Neuronal stem cell (in vitro differentiated cells): ENCODE measurements around the gene SCO2.

Source experiments
- DNase-seq: peaks from one replicate; pipeline ENCODE4 v3.0.0-alpha.2; 2013; ENCODE audit warnings: low spot score
- H2AFZ ChIP-seq: one replicate; pipeline ENCODE4 v1.6.1; 2013; ENCODE audit warnings: mild to moderate bottlenecking, low read length, inconsistent platforms
- H2AK5ac ChIP-seq: 2 replicates; pipeline ENCODE4 v1.6.1; 2013; ENCODE audit warnings: low read depth, mild to moderate bottlenecking, inconsistent platforms, low read length, moderate library complexity, mixed read lengths
- H2BK120ac ChIP-seq: 2 replicates; pipeline ENCODE4 v1.6.1; 2013; ENCODE audit warnings: low read depth, mild to moderate bottlenecking, inconsistent platforms, low read length, moderate library complexity, mixed read lengths
- H2BK12ac ChIP-seq: one replicate; pipeline ENCODE4 v1.6.1; 2013; ENCODE audit warnings: low read length, inconsistent platforms
- H2BK15ac ChIP-seq: 2 replicates; pipeline ENCODE4 v1.6.1; 2013; ENCODE audit warnings: mild to moderate bottlenecking, low read length, inconsistent platforms, mixed read lengths
- H2BK5ac ChIP-seq: one replicate; pipeline ENCODE4 v1.6.1; 2013; ENCODE audit warnings: inconsistent platforms, mild to moderate bottlenecking, low read length, moderate library complexity
- H3K14ac ChIP-seq: one replicate; pipeline ENCODE4 v1.6.1; 2013; ENCODE audit warnings: low read length, inconsistent platforms
- H3K18ac ChIP-seq: 2 replicates; pipeline ENCODE4 v1.6.1; 2013; ENCODE audit warnings: low read length, inconsistent platforms
- H3K23ac ChIP-seq: 2 replicates; pipeline ENCODE4 v1.6.1; 2013; ENCODE audit warnings: low read depth, mild to moderate bottlenecking, mixed read lengths, low read length, inconsistent platforms; ENCODE audit not compliant: poor library complexity
- H3K27ac ChIP-seq: replicated peaks from 3 replicates; pipeline ENCODE4 v1.5.1; 2013; ENCODE audit warnings: low read length, inconsistent platforms
- H3K27me3 ChIP-seq, 3 experiments: 2 replicates each; pipeline ENCODE4 v1.6.1; 2013; ENCODE audit warnings: low read length in 3 of 3, mild to moderate bottlenecking in 2 of 3, inconsistent platforms in 1 of 3, low read depth in 1 of 3, mixed read lengths in 1 of 3, moderate library complexity in 1 of 3; ENCODE audit not compliant: control insufficient read depth in 3 of 3, insufficient read depth in 3 of 3
- H3K36me3 ChIP-seq, 2 donors: replicated peaks in 1 of 2; 2 replicates each; pipeline ENCODE4 v1.6.1; 2013; ENCODE audit warnings: low read length in 2 of 2; ENCODE audit not compliant: control insufficient read depth in 2 of 2, insufficient read depth in 2 of 2
- H3K4ac ChIP-seq: 2 replicates; pipeline ENCODE4 v1.6.1; 2013; ENCODE audit warnings: inconsistent platforms, mild to moderate bottlenecking, low read length, moderate library complexity
- H3K4me1 ChIP-seq, 2 donors: 1 replicate in 1 of 2; 2 replicates in 1 of 2; pipeline ENCODE4 v1.6.1; 2013; ENCODE audit warnings: low read length in 2 of 2, low read depth in 1 of 2; ENCODE audit not compliant: control insufficient read depth in 2 of 2, insufficient read depth in 1 of 2
- H3K4me2 ChIP-seq: one replicate; pipeline ENCODE4 v1.6.1; 2013; ENCODE audit warnings: mild to moderate bottlenecking, low read length, inconsistent platforms; ENCODE audit not compliant: insufficient read depth, poor library complexity, severe bottlenecking
- H3K4me3 ChIP-seq, 2 donors: 2 replicates each; pipeline ENCODE4 v1.5.1; 2013; ENCODE audit warnings: low read length in 2 of 2, mild to moderate bottlenecking in 2 of 2, inconsistent platforms in 1 of 2, moderate library complexity in 1 of 2
- H3K79me1 ChIP-seq: one replicate; pipeline ENCODE4 v1.6.1; 2013; ENCODE audit warnings: low read depth, mild to moderate bottlenecking, inconsistent platforms, low read length, moderate library complexity
- H3K9ac ChIP-seq: one replicate; pipeline ENCODE4 v1.6.1; 2013; ENCODE audit warnings: mild to moderate bottlenecking, low read depth, low read length, inconsistent platforms; ENCODE audit not compliant: poor library complexity
- H3K9me3 ChIP-seq, 2 donors: replicated peaks in 1 of 2; 2 replicates each; pipeline versions ENCODE3 to v1.6.1; 2013; ENCODE audit warnings: low read length in 2 of 2, mild to moderate bottlenecking in 2 of 2, inconsistent platforms in 1 of 2, low read depth in 1 of 2, mixed read lengths in 1 of 2, moderate library complexity in 1 of 2; ENCODE audit not compliant: control insufficient read depth in 2 of 2, insufficient read depth in 1 of 2
- H4K8ac ChIP-seq: one replicate; pipeline ENCODE4 v1.6.1; 2013; ENCODE audit warnings: low read depth, mild to moderate bottlenecking, inconsistent platforms, low read length, moderate library complexity
- H4K91ac ChIP-seq: one replicate; pipeline ENCODE4 v1.6.1; 2013; ENCODE audit warnings: low read length, low read depth, mild to moderate bottlenecking, inconsistent platforms; ENCODE audit not compliant: poor library complexity
- WGBS, 2 donors: extraction: QIAGEN DNeasy Blood & Tissue Kit; methylation state at CpG; one replicate each; pipeline ENCODE4 v1.1.7; 2013; ENCODE audit warnings: missing lambda C conversion rate in 2 of 2, mixed read lengths in 1 of 2; ENCODE audit not compliant: insufficient read length in 2 of 2, insufficient replicate concordance in 1 of 2; ENCODE audit errors: extremely low coverage in 2 of 2; 5-methylcytosine and 5-hydroxymethylcytosine counted together

Gene SCO2

DNA sequence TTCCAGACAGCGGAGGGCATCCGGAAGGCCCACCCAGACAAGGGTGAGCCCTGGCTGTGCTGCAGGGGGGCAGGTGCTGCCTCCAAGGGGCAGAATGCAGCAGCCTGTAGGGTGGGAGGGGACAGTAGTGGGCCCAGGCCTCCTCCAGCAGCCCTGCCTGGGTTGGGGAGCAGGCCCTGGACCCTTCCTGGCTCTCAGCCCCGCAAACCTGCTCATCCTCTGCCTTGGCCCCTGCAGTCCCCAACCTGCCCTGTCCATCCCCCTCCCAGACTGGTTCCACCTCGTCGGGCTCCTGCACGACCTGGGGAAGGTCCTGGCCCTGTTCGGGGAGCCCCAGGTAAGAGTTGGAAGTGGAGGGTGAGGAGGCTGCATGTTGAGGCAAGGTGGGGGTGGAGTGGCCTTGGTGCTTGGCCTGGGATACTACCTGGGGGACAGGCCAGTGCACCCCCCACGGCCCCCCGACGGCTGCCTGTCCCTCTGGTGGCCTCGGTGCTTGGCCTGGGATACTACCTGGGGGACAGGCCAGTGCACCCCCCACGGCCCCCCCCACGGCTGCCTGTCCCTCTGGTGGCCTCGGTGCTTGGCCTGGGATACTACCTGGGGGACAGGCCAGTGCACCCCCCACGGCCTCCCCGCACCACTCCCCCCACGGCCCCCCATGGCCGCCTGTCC, 37.3 kb downstream of the SCO2 start:
- Histone ChIP-seq H3K27ac (no peak overlapping the region), H2BK120ac (no peak overlapping the region), H2BK15ac (no peak overlapping the region), H2AFZ (peak overlapping the region; percentile 40), H3K9me3 (no peaks in the 10 kb centered on the region), H3K27me3 (peaks cover 0 to 42% (median 0%) of the 10 kb centered on the region in 3 experiments), H3K4me1 (no peaks in the 10 kb centered on the region), H3K4me3 (no peak overlapping the region), H3K4me2 (no peak overlapping the region), H2AK5ac (peak overlapping the region; percentile 86), H3K14ac (peak overlapping the region; percentile 38), H3K18ac (no peak overlapping the region), H2BK5ac (no peak overlapping the region), H4K8ac (no peak overlapping the region), H4K91ac (no peak overlapping the region), H3K23ac (no peak overlapping the region), H3K36me3 (no peaks in the 10 kb centered on the region), H3K4ac (no peak overlapping the region), H3K79me1 (peaks cover 2% of the 10 kb centered on the region), H2BK12ac (no peak overlapping the region), H3K9ac (no peak overlapping the region)
- DNase-seq, result no peak
- WGBS, 2 donors, result no CpG with 5 or more reads among the region's 18 CpGs

DNA sequence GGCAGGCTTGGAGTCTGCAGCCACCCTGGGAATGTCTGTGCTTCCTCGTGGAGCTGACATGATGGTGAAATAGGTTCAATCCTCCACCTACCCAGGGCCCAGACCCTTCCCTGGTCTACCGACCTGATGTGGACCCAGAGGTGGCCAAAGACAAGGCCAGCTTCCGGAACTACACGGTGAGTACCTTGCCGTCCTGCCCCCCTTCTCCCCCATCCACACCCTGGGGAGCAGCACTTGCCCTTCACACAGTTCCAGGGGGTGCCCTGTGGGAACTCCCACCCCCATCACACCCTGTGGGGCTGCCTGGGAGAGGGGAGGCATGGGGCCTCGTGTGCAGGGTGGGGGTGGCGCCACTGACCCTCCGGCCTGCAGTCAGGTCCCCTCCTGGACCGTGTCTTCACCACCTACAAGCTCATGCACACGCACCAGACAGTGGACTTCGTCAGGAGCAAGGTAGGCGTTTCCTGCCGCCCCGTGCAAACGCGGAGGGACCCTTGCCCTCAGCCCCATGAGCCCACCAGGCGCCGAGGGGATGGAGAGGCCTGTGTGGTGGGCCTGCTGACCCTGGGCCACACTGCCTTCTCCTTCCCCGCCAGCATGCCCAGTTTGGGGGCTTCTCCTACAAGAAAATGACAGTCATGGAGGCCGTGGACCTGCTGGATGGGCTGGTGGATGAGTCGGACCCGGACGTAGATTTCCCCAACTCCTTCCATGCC, 38.0 kb downstream of the SCO2 start:
- no peak overlapping the region for H3K4ac ChIP-seq
- H3K9me3 ChIP-seq, result no peaks in the 10 kb centered on the region
- H3K4me1 ChIP-seq, result no peaks in the 10 kb centered on the region
- H3K4me3 ChIP-seq, result peak overlapping the region in 1 of 2 donors; percentile 47
- peak overlapping the region; percentile 64 for H2BK15ac ChIP-seq
- peaks cover 0 to 49% (median 0%) of the 10 kb centered on the region in 3 experiments for H3K27me3 ChIP-seq
- H3K27ac ChIP-seq, result no peak overlapping the region
- peak overlapping the region; percentile 31 for H3K18ac ChIP-seq
- peak overlapping the region; percentile 5 for H3K23ac ChIP-seq
- H4K8ac ChIP-seq, result no peak overlapping the region
- no peak overlapping the region for H4K91ac ChIP-seq
- H2BK5ac ChIP-seq, result no peak overlapping the region
- peaks cover 4% of the 10 kb centered on the region for H3K79me1 ChIP-seq
- H3K36me3 ChIP-seq, result no peaks in the 10 kb centered on the region
- H2AK5ac ChIP-seq, result peak overlapping the region; percentile 86
- H2BK120ac ChIP-seq, result no peak overlapping the region
- peak overlapping the region; percentile 40 for H2AFZ ChIP-seq
- H2BK12ac ChIP-seq, result no peak overlapping the region
- H3K9ac ChIP-seq, result peak overlapping the region; percentile 53
- H3K14ac ChIP-seq, result peak overlapping the region; percentile 23
- WGBS, 2 donors, result no CpG with 5 or more reads among the region's 23 CpGs
- no peak for DNase-seq
- no peak overlapping the region for H3K4me2 ChIP-seq

- Histone ChIP-seq H3K9ac (peak within 1 kb of the TSS; percentile 53), H4K91ac (no peak within 1 kb of the TSS), H3K18ac (peak within 1 kb of the TSS; percentile 53), H3K27me3 (peaks cover 0 to 57% (median 0%) of the 10 kb centered on the region in 3 experiments), H3K4me1 (peaks cover 0 to 2% of the 10 kb centered on the region in 2 donors), H4K8ac (no peak within 1 kb of the TSS), H2BK5ac (no peak within 1 kb of the TSS), H2BK15ac (peak within 1 kb of the TSS; percentile 64), H3K4ac (no peak within 1 kb of the TSS), H2AFZ (peak within 1 kb of the TSS; percentile 40), H2BK120ac (no peak within 1 kb of the TSS), H3K36me3 (no peaks in the 10 kb centered on the region), H3K9me3 (no peaks in the 10 kb centered on the region), H3K4me2 (no peak within 1 kb of the TSS), H3K14ac (peak within 1 kb of the TSS; percentile 23), H2AK5ac (peak within 1 kb of the TSS; percentile 86), H3K4me3 (peak within 1 kb of the TSS in 1 of 2 donors; percentile 47), H3K79me1 (peaks cover 4% of the 10 kb centered on the region), H2BK12ac (no peak within 1 kb of the TSS), H3K27ac (no peak within 1 kb of the TSS), H3K23ac (peak within 1 kb of the TSS; percentile 5)
- DNase-seq, result no peak
- no CpG with 5 or more reads among the region's 23 CpGs for WGBS, 2 donors
Measured at GRCh38 chr22:50486561-50487289, 38.7 kb downstream of the SCO2 start, which contains the start of gene MIOX. Gene MIOX (plus strand): TSS chr22:50486859. CDS start chr22:50486898, 39 bp downstream.
